ENCODE results near the gene CHL1.
A peak's percentile ranks its signal among the peaks of the same experiment; 100 is the strongest.

The CHL1 gene

GRCh38 chr3:196311-197148 lies at the start of gene CHL1:
CHL1 (plus strand) TSS chr3:196763; CDS start chr3:319777, 123,014 bp downstream.
- DNase-seq, result peak; percentile 5

GRCh38 chr3:151614-152189 lies 44.9 kb upstream of the CHL1 start:
- DNase-seq, result no peak

GRCh38 chr3:159974-160373 lies 36.6 kb upstream of the CHL1 start:
- no peak for DNase-seq

- no peak for DNase-seq
These were observed 30.5 kb upstream of the CHL1 start for GRCh38 chr3:166071-166470.

GRCh38 chr3:166799-167198 lies 29.8 kb upstream of the CHL1 start:
- DNase-seq, result no peak

GRCh38 chr3:173886-174285 lies 22.7 kb upstream of the CHL1 start:
- DNase-seq, result peak; percentile 14

GRCh38 chr3:184976-185375 lies 11.6 kb upstream of the CHL1 start:
- DNase-seq, result no peak

GRCh38 chr3:192215-192929 lies 4.2 kb upstream of the CHL1 start:
- no peak for DNase-seq

GRCh38 chr3:194001-194400 lies 2.6 kb upstream of the CHL1 start:
- no peak for DNase-seq

- DNase-seq, result no peak
These were observed 2.1 kb upstream of the CHL1 start for GRCh38 chr3:194421-194820.

GRCh38 chr3:195666-196065 lies 897 bp upstream of the CHL1 start:
- DNase-seq, result no peak

GRCh38 chr3:197149-197827 lies 725 bp downstream of the CHL1 start:
- DNase-seq, result no peak

- no peak for DNase-seq
These were observed 1.4 kb downstream of the CHL1 start for GRCh38 chr3:197828-198491.

- no peak for DNase-seq
These were observed 3.3 kb downstream of the CHL1 start for GRCh38 chr3:199835-200234.

- DNase-seq, result no peak
These were observed 4.3 kb downstream of the CHL1 start for GRCh38 chr3:200758-201325.

- no peak for DNase-seq
These were observed 7.5 kb downstream of the CHL1 start for GRCh38 chr3:204102-204501.

- no peak for DNase-seq
These were observed 11.4 kb downstream of the CHL1 start for GRCh38 chr3:207973-208372.

GRCh38 chr3:210669-211068 lies 14.1 kb downstream of the CHL1 start:
- DNase-seq, result no peak

- DNase-seq, result no peak
These were observed 15.9 kb downstream of the CHL1 start for GRCh38 chr3:212432-212831.

GRCh38 chr3:217099-217813 lies 20.7 kb downstream of the CHL1 start:
- DNase-seq, result no peak

- DNase-seq, result no peak
These were observed 21.4 kb downstream of the CHL1 start for GRCh38 chr3:217948-218347.
